ENCODE results near the gene ZNF784. TPM values are rescaled to one million over a fixed set of nuclear protein-coding genes. Genes with fewer than 3 reads are reported as not detected.
A peak's percentile ranks its signal among the peaks of the same experiment; 100 is the strongest.

ZNF784 gene
- total and polyA plus RNA-seq, 9 of the 15 experiments (the other 6 are each of a cell fraction or from before 2014, with no cell fraction given): 0.14 to 6.1 (median 2.1) TPM

DNA sequence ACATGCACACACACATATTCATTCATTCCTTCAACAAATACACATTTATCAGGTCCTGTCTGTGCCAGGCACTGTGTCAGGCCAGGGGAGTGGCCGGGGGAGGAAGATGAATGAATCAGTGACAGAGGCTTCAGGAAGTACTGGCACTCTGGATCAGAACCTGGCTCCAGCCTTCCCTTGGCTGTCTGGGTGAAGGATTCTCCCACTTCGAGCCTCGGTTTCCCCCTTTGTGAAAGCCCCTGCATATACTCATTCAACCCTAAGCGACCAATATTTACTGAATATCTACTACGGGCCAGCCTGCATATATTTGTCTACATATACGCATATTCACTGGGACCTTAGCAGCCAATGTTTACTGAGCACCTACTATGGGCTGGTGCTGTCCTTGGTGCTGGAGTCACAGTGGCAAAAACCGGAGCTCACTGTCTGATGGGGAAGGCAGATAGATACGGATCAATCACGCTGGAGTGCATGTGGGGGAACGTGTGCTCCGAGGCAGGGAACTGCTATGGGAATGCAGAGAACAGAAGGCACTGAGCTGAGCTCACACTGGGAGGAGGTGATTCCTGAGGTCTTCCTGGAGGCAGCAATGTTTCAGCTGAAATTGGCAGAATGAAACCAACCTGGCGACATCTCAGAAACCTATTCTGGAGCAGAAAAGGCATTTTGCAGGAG, 43.1 kb downstream of the ZNF784 start (continued):
- TF ChIP-seq, protein P1, sequence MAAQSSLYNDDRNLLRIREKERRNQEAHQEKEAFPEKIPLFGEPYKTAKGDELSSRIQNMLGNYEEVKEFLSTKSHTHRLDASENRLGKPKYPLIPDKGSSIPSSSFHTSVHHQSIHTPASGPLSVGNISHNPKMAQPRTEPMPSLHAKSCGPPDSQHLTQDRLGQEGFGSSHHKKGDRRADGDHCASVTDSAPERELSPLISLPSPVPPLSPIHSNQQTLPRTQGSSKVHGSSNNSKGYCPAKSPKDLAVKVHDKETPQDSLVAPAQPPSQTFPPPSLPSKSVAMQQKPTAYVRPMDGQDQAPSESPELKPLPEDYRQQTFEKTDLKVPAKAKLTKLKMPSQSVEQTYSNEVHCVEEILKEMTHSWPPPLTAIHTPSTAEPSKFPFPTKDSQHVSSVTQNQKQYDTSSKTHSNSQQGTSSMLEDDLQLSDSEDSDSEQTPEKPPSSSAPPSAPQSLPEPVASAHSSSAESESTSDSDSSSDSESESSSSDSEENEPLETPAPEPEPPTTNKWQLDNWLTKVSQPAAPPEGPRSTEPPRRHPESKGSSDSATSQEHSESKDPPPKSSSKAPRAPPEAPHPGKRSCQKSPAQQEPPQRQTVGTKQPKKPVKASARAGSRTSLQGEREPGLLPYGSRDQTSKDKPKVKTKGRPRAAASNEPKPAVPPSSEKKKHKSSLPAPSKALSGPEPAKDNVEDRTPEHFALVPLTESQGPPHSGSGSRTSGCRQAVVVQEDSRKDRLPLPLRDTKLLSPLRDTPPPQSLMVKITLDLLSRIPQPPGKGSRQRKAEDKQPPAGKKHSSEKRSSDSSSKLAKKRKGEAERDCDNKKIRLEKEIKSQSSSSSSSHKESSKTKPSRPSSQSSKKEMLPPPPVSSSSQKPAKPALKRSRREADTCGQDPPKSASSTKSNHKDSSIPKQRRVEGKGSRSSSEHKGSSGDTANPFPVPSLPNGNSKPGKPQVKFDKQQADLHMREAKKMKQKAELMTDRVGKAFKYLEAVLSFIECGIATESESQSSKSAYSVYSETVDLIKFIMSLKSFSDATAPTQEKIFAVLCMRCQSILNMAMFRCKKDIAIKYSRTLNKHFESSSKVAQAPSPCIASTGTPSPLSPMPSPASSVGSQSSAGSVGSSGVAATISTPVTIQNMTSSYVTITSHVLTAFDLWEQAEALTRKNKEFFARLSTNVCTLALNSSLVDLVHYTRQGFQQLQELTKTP (IDR thresholded peaks at IDR 0.05; ENCODE audit: low read depth in 1 of 2, partially characterized antibody in 2 of 2): peak in 1 of 2 experiments; percentile 92
- TF ChIP-seq ZNF77 (CRISPR knock-in tag; IDR thresholded peaks at IDR 0.05) (no peak), ZNF436 (CRISPR knock-in tag; IDR thresholded peaks at IDR 0.05) (no peak), GABPA (tag; conservative IDR thresholded peaks at IDR 0.05; ENCODE audit: low read depth) (peak; percentile 83), TOE1 (IDR thresholded peaks at IDR 0.05; ENCODE audit: borderline replicate concordance) (no peak), TOE1 (CRISPR knock-in tag; IDR thresholded peaks at IDR 0.05; ENCODE audit: borderline replicate concordance, low read depth) (no peak), RHOXF2B (CRISPR knock-in tag; conservative IDR thresholded peaks at IDR 0.05) (no peak), SRSF3 (IDR thresholded peaks at IDR 0.05; ENCODE audit: insufficient read depth, low read length) (no peak), ZNF263 (CRISPR knock-in tag; IDR thresholded peaks at IDR 0.05; ENCODE audit: borderline replicate concordance) (peak; percentile 41; the same call in 1 of the 2 replicates), ARNT (IDR thresholded peaks at IDR 0.05) (0 out of 4 replicates have a peak, but pooled peaks of 1 of the 2 experiments have one; percentile 24), SMC3 (conservative IDR thresholded peaks at IDR 0.05; ENCODE audit: insufficient read depth, low read depth, low read length) (no peak), MEIS2 (IDR thresholded peaks at IDR 0.05; ENCODE audit: partially characterized antibody) (peak; percentile 21), IRF1 (CRISPR knock-in tag; IDR thresholded peaks at IDR 0.05; ENCODE audit: borderline replicate concordance) (peak; percentile 93), BCOR (IDR thresholded peaks at IDR 0.05) (peak; percentile 91), CC2D1A (IDR thresholded peaks at IDR 0.05) (0 out of 2 replicates have a peak, but pooled peaks have one; percentile 18), ZNF766 (CRISPR knock-in tag; conservative IDR thresholded peaks at IDR 0.05) (peak; percentile 40; the same call in 1 of the 2 replicates), ZKSCAN1 (IDR thresholded peaks at IDR 0.05; ENCODE audit: low read depth, low read length) (peak; percentile 100), FOXK2 (conservative IDR thresholded peaks at IDR 0.05 in 1 of 2, IDR thresholded peaks at IDR 0.05 in 1 of 2; ENCODE audit: low read depth in 2 of 2) (0 out of 4 replicates have a peak, but pooled peaks of 1 of the 2 experiments have one; percentile 5)
- TF ChIP-seq, protein P2, sequence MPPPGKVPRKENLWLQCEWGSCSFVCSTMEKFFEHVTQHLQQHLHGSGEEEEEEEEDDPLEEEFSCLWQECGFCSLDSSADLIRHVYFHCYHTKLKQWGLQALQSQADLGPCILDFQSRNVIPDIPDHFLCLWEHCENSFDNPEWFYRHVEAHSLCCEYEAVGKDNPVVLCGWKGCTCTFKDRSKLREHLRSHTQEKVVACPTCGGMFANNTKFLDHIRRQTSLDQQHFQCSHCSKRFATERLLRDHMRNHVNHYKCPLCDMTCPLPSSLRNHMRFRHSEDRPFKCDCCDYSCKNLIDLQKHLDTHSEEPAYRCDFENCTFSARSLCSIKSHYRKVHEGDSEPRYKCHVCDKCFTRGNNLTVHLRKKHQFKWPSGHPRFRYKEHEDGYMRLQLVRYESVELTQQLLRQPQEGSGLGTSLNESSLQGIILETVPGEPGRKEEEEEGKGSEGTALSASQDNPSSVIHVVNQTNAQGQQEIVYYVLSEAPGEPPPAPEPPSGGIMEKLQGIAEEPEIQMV (tag; conservative IDR thresholded peaks at IDR 0.05; ENCODE audit: low read depth): no peak
- TF ChIP-seq, protein P3, sequence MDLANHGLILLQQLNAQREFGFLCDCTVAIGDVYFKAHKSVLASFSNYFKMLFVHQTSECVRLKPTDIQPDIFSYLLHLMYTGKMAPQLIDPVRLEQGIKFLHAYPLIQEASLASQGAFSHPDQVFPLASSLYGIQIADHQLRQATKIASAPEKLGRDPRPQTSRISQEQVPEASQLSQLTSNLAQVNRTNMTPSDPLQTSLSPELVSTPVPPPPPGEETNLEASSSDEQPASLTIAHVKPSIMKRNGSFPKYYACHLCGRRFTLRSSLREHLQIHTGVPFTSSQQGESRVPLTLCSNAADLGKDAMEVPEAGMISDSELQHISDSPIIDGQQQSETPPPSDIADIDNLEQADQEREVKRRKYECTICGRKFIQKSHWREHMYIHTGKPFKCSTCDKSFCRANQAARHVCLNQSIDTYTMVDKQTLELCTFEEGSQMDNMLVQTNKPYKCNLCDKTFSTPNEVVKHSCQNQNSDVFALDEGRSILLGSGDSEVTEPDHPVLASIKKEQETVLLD (IDR thresholded peaks at IDR 0.05): 0 out of 2 replicates have a peak, but pooled peaks have one; percentile 14

Data from K562 (cell line).